Dermis blood vessel endothelial cell (primary cell): ENCODE data around the gene KRABD2.
"Not testable (repeated sequence)": the region's sequence is repeated elsewhere in the genome, so short reads cannot be mapped to it uniquely, and the experiment has no call there.

ENCODE experiments used
- DNase-seq: peaks from one replicate; pipeline ENCODE4 v3.0.0; 2010

The KRABD2 gene

GRCh38 chr17:8392674-8393469 is 16.4 kb upstream of the KRABD2 start:
- no peak for DNase-seq

DNA sequence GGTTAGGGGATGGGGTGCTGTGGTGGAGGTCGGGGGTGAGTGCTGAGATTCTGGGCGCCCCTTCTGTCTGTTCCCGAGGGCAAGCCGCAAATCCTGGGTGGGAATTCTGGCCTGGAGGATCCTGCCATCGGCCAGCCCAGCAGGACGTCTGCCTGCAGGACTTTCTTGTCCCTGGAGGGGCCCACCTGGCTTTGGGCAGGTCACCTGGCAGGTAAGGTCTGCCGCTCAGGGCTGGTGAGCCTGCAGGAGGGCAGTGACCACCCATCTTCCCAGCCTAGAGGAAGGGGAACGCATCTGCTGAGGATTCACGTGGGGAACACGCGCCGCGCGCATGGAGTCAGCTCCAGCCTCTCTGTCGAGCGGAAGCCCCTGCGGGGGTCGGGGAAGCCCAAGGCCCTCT is 15.8 kb upstream of the KRABD2 start:
- no peak for DNase-seq

GRCh38 chr17:8391711-8392110 is 15.2 kb upstream of the KRABD2 start:
- no peak for DNase-seq

DNA sequence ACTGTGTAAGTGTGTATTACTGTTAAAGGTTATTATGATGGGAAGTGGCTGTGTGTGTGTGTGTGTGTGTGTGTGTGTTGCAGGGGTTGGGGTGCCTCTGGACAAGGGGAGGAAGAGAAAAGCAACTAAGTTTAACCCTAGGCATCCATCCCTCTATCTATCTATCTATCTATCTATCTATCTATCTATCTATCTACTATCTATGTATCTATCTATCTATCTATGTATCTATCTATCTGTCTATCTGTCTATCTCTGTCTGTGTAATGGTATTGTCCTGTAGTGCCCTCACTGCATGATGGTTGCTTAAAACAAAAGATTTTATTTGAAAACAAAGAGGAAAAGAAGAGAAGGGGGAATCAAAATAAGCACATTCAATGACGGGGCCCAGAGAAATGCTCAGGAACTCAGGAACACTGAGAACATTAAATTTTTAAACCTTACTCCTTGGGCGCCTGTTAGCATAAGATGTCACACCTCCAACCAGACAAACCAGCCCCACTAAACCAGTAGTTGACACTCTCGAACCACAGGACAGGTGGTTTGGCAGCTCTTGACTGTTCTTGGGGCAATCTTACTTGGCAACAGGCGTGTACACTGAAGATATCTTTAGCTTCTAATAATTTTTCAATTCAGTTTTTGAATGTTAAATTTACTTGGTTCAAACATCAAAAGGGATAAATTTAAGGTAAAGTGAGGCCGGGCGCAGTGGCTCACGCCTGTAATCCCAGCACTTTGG is 11.6 kb upstream of the KRABD2 start:
- no peak for DNase-seq

GRCh38 chr17:8386841-8387240 is 10.3 kb upstream of the KRABD2 start:
- no peak for DNase-seq

GRCh38 chr17:8384801-8385378 is 8.4 kb upstream of the KRABD2 start:
- peak; percentile 68 for DNase-seq

GRCh38 chr17:8383143-8383822 is 6.8 kb upstream of the KRABD2 start, which contains the start of gene RPL26:
TSS of gene RPL26 (minus strand) at chr17:8383193. CDS start at chr17:8382310, 883 bp downstream.
- peak; percentile 99 for DNase-seq

- no peak for DNase-seq
Measured at GRCh38 chr17:8382880-8383142, 6.3 kb upstream of the KRABD2 start.

DNA sequence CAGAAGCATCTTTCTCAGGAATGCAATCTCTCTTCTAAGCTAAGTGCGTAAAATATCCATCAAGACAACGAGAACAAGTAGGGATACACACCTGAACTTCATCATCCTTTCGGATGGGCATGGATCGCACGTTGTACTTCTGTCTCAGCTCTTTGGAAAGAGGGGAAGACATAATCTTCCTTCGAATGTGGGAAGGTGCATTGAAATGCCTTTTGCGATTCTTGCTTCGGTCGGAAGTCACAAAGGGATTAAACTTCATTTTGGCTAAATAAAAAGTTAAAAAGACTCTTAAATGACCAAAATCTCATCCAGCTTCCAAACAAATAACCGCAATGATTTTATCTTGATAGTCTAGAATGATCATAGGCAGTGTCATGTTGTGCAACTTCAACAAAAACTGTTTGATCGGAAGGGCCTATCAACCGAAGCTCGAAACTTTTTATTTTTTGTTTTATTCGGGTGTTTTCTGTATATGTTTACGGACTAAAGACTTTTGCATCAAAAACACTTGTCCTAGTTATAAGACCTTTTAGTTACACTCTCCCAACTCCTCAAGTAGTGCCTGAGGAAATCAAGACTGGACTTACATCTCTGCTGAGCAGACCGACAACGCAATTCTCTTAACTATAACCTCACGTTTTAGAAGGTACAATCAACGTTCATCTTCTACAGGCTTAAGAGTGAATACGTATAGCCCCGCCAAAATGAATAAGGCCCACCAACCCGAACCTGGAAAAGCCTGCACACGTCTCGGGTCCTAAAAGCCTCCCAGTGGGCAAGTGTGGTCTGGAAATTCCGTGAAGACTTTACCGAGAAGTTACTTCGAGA is 5.8 kb upstream of the KRABD2 start:
- peak; percentile 43 for DNase-seq

GRCh38 chr17:8380049-8380448 is 3.5 kb upstream of the KRABD2 start:
- DNase-seq, result no peak

GRCh38 chr17:8378117-8378516 is 1.6 kb upstream of the KRABD2 start:
- not testable (repeated sequence) for DNase-seq

GRCh38 chr17:8377422-8377821 is 918 bp upstream of the KRABD2 start:
- no peak for DNase-seq

DNA sequence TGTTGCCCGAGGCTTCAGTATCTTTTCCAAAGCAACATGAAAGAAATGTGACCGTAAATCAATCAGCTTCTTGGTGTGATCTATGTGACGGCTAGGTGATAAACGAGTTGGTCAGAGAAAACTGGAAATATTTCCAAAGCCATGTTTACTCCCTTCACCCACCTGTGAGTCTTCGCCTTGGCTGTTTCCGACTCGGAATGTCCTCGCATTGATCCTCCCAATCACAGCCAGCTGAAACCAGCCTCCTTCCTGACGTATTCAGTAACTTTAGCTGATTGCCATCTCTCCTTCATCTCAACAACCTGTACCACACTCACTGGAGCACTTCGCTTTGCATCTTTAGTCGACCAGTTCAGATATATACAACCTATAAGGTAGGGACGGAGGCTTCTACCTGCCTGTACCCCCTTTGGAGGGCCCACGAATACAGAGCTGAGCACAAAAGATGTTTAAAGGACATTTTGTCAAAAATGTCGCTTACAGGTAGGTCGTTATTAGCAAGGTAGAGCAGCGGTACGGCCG is 705 bp downstream of the KRABD2 start:
- DNase-seq, result peak; percentile 55

DNA sequence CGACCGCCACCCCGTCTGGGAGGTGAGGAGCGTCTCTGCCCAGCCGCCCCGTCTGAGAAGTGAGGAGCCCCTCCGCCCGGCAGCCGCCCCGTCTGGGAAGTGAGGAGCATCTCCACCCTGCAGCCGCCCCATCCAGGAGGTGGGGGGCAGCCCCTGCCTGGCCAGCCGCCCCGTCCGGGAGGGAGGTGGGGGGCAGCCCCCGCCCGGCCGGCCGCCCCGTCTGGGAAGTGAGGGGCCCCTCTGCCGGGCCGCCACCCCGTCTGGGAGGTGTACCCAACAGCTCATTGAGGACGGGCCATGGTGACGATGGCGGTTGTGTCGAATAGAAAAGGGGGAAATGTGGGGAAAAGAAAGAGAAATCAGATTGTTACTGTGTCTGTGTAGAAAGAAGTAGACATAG is 2.6 kb downstream of the KRABD2 start:
- DNase-seq, result not testable (repeated sequence)

DNA sequence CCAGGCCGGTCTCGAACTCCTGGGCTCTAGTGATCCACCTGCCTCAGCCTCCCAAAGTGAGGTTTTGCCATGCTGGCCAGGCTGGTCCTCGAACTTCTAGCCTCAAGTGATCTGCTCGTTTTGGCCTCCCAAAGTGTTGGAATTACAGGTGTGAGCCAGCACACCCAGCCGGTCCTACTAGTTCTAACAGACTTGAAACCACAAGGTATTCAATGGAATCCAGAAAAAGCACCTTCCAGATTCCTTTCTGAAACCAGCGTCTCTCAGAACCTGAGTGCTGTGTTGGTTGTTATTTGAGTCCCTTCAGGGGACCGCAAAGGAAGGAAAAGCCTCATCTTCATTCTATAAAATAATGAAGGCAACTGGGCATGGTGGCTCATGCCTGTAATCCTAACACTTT is 4.1 kb downstream of the KRABD2 start:
- DNase-seq, result no peak

GRCh38 chr17:8371786-8372185 is 4.7 kb downstream of the KRABD2 start:
- peak; percentile 64 for DNase-seq

DNA sequence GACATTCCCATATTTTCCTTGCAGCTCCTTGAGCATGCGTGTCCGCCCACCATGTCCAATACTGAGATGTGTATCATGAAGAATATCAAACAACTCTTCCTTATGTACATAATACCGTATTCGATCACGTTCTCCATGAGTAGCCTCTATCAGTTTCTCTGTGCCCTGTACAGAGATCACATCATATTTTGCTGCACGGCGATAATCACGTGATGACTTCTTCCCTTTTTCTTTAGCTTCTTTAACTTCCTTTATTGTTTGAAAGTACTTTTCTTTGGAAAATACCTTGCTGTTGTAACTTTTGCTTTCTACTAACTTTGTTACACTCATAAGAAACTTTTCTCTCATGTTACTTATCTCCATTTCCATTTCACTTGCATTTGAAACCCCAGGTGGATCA is 6.6 kb downstream of the KRABD2 start:
- DNase-seq, result no peak

GRCh38 chr17:8368193-8368592 is 8.3 kb downstream of the KRABD2 start:
- no peak for DNase-seq

DNA sequence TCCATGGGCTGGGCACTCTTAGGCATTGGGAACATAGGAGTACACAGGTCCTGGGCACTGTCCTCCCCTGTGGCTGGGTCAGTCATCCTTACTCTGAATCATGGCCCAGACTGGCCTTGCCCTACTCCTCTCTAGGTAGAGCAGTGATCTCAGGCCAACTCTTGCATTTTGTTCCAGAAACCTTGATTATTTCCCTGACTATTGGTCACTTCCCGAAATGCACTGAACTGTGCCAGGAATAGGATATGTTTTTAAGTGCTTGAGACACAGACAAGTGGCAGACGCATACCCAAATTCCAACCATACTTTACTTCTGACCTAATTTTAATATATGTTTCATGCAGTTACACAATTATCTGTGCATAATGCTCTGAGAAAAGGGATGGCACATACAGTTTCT is 10.3 kb downstream of the KRABD2 start:
- peak; percentile 95 for DNase-seq

DNA sequence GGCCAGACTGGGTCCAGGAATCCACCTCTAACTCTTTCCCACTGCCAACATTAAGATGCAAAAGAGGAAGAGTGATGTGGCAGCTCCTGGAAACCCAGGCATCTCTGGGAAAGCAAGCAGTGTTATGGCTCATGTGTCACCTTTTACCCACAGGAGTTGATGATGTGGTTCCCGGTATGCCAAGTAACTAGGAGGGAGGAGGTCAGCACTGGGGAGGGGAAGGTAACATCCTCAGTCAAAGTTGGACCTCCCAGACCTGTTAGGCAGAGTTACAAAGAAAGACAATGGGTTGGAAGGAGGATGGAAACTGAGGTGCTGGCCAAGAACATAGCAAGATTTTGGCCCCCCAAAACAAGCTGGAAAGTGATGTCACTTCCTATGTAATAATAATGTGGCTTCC is 11.4 kb downstream of the KRABD2 start:
- DNase-seq, result peak; percentile 86

DNA sequence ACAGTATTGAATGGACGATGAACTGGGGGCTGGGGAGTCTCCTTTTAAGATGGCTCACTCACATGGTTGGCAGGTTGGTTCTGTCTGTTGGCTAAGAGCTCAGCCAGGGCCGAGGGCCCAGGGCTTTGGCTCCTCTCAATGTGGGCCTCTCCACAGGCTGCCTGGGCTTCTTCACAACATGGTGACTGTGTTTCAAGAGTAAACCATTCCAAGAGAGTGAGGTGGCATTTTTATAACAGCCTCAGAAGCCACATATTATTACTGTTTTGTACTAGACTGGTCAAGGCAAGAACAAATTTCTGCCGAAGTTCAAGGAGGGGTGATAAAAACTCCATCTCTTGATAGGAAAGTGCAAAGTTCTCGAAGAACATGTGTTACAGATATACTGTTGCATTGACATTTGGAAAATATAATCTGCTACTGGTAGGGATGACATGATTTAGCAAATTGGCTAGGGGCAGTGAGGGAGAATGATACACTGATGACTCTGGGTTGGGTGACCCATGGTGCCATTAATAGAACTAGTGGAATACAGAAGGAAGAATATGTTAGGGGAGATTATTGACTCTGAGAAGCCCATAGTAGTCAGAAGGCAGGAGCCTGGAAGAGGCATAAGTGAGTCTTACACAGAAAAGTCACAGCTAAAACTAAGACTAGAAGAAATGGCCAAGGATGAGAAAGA is 13.7 kb downstream of the KRABD2 start:
- no peak for DNase-seq

DNA sequence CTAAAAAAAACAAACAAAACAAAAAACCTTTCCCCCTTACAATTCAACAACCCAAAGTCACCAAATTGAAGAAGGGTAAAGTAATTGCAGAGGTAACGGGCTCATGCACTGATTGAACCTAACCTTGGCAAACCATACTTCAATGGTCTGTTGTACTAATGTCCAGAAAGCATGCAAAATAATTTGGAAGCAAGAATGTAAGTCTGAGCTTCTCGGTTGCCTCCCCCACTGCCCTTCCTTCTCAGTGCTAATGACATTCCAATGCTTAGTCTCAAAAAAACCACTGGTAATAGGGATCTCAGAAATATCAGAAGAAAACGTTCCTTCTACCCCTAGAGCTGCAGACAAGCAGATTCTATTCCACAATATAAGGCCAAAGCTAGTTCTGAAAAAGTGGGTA is 15.8 kb downstream of the KRABD2 start:
- peak; percentile 77 for DNase-seq
